Gastrocnemius medialis (tissue), 4 donors: ENCODE data around the gene SRD5A3. TPM values are rescaled to one million over a fixed set of nuclear protein-coding genes. Genes with fewer than 3 reads are reported as not detected.

Experiments used
- ATAC-seq, 2 donors: fragments of 150-250 bp; one replicate each; pipeline ENCODE4 v1.9.1; 2016
- DNase-seq, 2 donors: peaks; one replicate each; pipeline ENCODE4 v3.0.0-alpha.2; 2019
- H3K27ac ChIP-seq, 4 donors: fragments of 200-600 bp; sonication (generic); 1 replicate in 1 of 4; 2 replicates in 3 of 4; pipeline ENCODE4 v1.5.1; 2016 to 2018; ENCODE audit warnings: mild to moderate bottlenecking in 2 of 4, moderate library complexity in 1 of 4
- H3K27me3 ChIP-seq, 3 donors: fragments of 200-600 bp; sonication (generic) in 2 of 3; 1 replicate in 1 of 3; 2 replicates in 2 of 3; pipeline versions ENCODE4 v1.5.1 to v1.6.0; 2016 to 2019; ENCODE audit warnings: mild to moderate bottlenecking in 1 of 3, moderate library complexity in 1 of 3
- H3K36me3 ChIP-seq, 2 donors: fragments of 200-600 bp; sonication (generic) in 1 of 2; one replicate each; pipeline ENCODE4 v1.5.1; 2017 to 2018
- H3K4me1 ChIP-seq, 2 donors: fragments of 200-600 bp; sonication (generic) in 1 of 2; one replicate each; pipeline ENCODE4 v1.5.1; 2016 to 2017; ENCODE audit warnings: mild to moderate bottlenecking in 2 of 2
- H3K4me3 ChIP-seq, 4 donors: fragments of 200-600 bp; sonication (generic) in 3 of 4; 1 replicate in 1 of 4; 2 replicates in 3 of 4; pipeline ENCODE4 v1.5.1; 2016 to 2019; ENCODE audit warnings: mild to moderate bottlenecking in 2 of 4
- H3K9me3 ChIP-seq, 3 donors: fragments of 200-600 bp; sonication (generic) in 2 of 3; 1 replicate in 1 of 3; 2 replicates in 2 of 3; pipeline ENCODE4 v1.5.1; 2016 to 2019
- CTCF ChIP-seq, 5 experiments: fragments of 450-650 bp in 3 of 5; fragments of 200-600 bp in 2 of 5; sonication (generic) in 2 of 5; IDR thresholded peaks in 4 of 5; conservative IDR thresholded peaks in 1 of 5; 1 replicate in 4 of 5; 2 replicates in 1 of 5; pipeline ENCODE4 v1.5.1; 2016 to 2019; ENCODE audit warnings: antibody characterized with exemption in 5 of 5, mild to moderate bottlenecking in 3 of 5, moderate library complexity in 3 of 5
- POLR2A ChIP-seq, 2 donors: fragments of 450-650 bp; IDR thresholded peaks; one replicate each; pipeline ENCODE4 v1.6.1; 2017; ENCODE audit warnings: antibody characterized with exemption in 2 of 2, mild to moderate bottlenecking in 2 of 2, moderate library complexity in 2 of 2
- in situ Hi-C, 4 donors: fragments of 200-750 bp; cut with MboI; loops; one replicate each; pipeline versions ENCODE4 v1.15.0 to v1.8.0; 2017; ENCODE audit warnings: low sequenced_read_pairs in 4 of 4
- intact Hi-C: fragments of 100-400 bp; cut with DNase I; formaldehyde crosslinking; loops from one replicate; pipeline ENCODE4 v1.15.1; 2023; ENCODE audit warnings: low total_unique reads
- total RNA-seq, 4 donors: library from RNA; depleted of rRNA; stranded (reverse); fragments of >200 nt; gene quantifications; one replicate each; pipeline versions ENCODE4 v1.1.0 to v1.2.3, GENCODE V29; 2016

Gene SRD5A3
- total RNA-seq, 4 donors from 2014 or later, result 2.4 to 7.6 (median 5.1) TPM

DNA sequence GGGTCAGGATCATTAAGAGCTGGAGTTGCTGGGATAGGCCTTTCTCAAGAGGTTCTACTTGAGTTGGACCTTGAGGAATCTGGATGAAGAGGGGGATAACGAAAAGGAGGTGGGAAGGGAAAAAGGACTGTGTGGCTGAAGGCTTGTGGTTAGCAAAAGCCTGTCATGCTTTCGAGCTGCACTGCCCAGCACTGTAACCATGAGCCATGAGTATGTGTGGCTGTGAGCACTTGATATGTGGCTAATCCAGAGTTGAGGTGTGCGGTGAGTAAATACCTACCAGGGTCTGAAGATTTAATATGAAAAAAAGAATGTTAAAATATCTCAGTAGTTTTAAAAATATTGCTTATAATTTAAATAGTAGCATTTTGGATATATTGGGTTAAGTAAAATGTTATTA, 61.1 kb downstream of the SRD5A3 start:
- no peak for TF ChIP-seq CTCF (IDR thresholded peaks at IDR 0.05 in 4 of 5, conservative IDR thresholded peaks at IDR 0.05 in 1 of 5)
- TF ChIP-seq POLR2A (IDR thresholded peaks at IDR 0.05), result no peak
- no peak for ATAC-seq
- Histone ChIP-seq H3K4me1 (peaks cover 0 to 16% of the 10 kb centered on the region in 2 donors), H3K4me3 (no peak overlapping the region), H3K27me3 (no peaks in the 10 kb centered on the region), H3K27ac (no peak overlapping the region), H3K36me3 (peaks cover 0 to 23% of the 10 kb centered on the region in 2 donors), H3K9me3 (no peaks in the 10 kb centered on the region)
- no peak for DNase-seq
- intact Hi-C loops, result no loop called here
- in situ Hi-C loops, result loop anchor here in 1 of 4 donors (25.0 kb wide), 1 partner anchor 455 kb away; the partner anchor contains the start of gene EXOC1

DNA sequence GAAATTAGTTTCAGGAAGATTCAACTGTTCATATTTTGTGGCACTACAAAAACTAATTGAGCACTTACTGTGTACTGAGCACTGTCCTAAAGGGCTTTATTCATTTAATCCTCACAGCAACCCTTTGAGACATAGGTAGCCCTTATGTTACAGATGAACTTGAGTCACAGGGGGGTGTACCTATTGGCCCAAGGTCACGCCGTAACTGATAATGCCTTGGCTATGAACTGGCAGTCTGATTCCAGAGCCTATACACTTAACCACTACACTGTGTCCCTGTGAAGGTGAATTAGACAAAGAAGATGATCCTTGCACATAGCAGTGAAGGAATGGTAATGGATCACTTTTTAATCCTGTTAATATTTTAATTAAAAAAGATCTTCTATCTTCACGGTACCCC, 61.7 kb downstream of the SRD5A3 start:
- no peak overlapping the region for H3K27ac ChIP-seq
- H3K27me3 ChIP-seq, result no peaks in the 10 kb centered on the region
- no peak for ATAC-seq
- intact Hi-C loops (no loop called here), in situ Hi-C loops (loop anchor here in 1 of 4 donors (25.0 kb wide), 1 partner anchor 455 kb away; the partner anchor contains the start of gene EXOC1)
- no peak overlapping the region for H3K4me3 ChIP-seq
- H3K4me1 ChIP-seq, result peaks cover 0 to 16% of the 10 kb centered on the region in 2 donors
- H3K9me3 ChIP-seq, result no peaks in the 10 kb centered on the region
- TF ChIP-seq CTCF (IDR thresholded peaks at IDR 0.05 in 4 of 5, conservative IDR thresholded peaks at IDR 0.05 in 1 of 5) (no peak), POLR2A (IDR thresholded peaks at IDR 0.05) (no peak)
- H3K36me3 ChIP-seq, result peaks cover 0 to 23% of the 10 kb centered on the region in 2 donors
- DNase-seq, result no peak

GRCh38 chr4:55409468-55410171, 63.6 kb downstream of the SRD5A3 start:
- intact Hi-C loops (no loop called here), in situ Hi-C loops (loop anchor here in 1 of 4 donors (25.0 kb wide), 1 partner anchor 453 kb away; the partner anchor contains the start of gene EXOC1)
- Histone ChIP-seq H3K4me1 (peaks cover 0 to 16% of the 10 kb centered on the region in 2 donors), H3K27me3 (no peaks in the 10 kb centered on the region), H3K9me3 (no peaks in the 10 kb centered on the region), H3K4me3 (no peak overlapping the region), H3K27ac (no peak overlapping the region), H3K36me3 (peaks cover 0 to 21% of the 10 kb centered on the region in 2 donors)
- peak in 1 of 5 experiments; percentile 15 for TF ChIP-seq CTCF (IDR thresholded peaks at IDR 0.05 in 4 of 5, conservative IDR thresholded peaks at IDR 0.05 in 1 of 5)
- no peak for TF ChIP-seq POLR2A (IDR thresholded peaks at IDR 0.05)
- DNase-seq (no peak), ATAC-seq (peak in 1 of 2 donors; percentile 53)

DNA sequence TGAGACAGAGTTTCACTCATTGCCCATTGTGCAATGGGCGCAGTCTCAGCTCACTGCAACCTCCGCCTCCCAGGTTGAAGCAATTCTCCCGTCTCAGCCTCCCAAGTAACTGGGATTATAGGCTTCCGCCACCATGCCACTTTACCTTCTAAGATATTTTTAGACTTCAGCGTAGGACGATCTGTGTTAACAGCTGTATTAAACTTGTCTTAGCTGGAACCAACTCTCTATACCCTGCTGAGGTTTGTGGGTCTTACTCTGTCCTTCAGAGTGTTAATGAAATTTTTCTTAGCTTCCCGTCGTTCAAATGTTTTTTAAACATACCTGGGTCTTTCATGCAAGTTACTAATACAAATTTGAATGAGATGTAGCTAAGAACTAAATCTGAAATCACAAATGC, 64.4 kb downstream of the SRD5A3 start:
- ATAC-seq (no peak), DNase-seq (no peak)
- H3K27ac ChIP-seq, result no peak overlapping the region
- H3K9me3 ChIP-seq, result no peaks in the 10 kb centered on the region
- H3K4me3 ChIP-seq, result no peak overlapping the region
- in situ Hi-C loops, result loop anchor here in 1 of 4 donors (25.0 kb wide), 1 partner anchor 452 kb away; the partner anchor contains the start of gene EXOC1
- H3K27me3 ChIP-seq, result no peaks in the 10 kb centered on the region
- peaks cover 0 to 13% of the 10 kb centered on the region in 2 donors for H3K36me3 ChIP-seq
- intact Hi-C loops, result no loop called here
- H3K4me1 ChIP-seq, result peaks cover 0 to 16% of the 10 kb centered on the region in 2 donors
- TF ChIP-seq POLR2A (IDR thresholded peaks at IDR 0.05) (no peak), CTCF (IDR thresholded peaks at IDR 0.05 in 4 of 5, conservative IDR thresholded peaks at IDR 0.05 in 1 of 5) (no peak)
